IMR-90 (cell line): ENCODE measurements around the gene ALDH3A2. TPM values are rescaled to one million over a fixed set of nuclear protein-coding genes. Genes with fewer than 3 reads are reported as not detected.

Experiments
- ATAC-seq: fragments of 200-7000 bp; cut with Tn5 transposase; 2 replicates; pipeline ENCODE4 v1.9.1; 2020; ENCODE audit warnings: low read depth, mild to moderate bottlenecking, moderate library complexity
- BruUV-seq: library from RNA; stranded (reverse); fragments of 400-500 nt; replicated peaks from 2 replicates; lab custom pipeline; 2021; lab: Mats Ljungman, UMichigan
- CTCF ChIA-PET: fragments of 300-600 bp; formaldehyde crosslinking; extraction: SDS; loops from one replicate; lab custom pipeline; 2021; ENCODE audit warnings: antibody characterized with exemption; lab: Yijun Ruan, JAX
- POLR2A ChIA-PET: fragments of 300-600 bp; sonication (Branson Sonifier 250); formaldehyde crosslinking; loops from one replicate; lab custom pipeline; 2022; ENCODE audit warnings: antibody characterized with exemption; ENCODE audit not compliant: unreplicated experiment; lab: Charles Lee
- DNase-seq: peaks from one replicate; pipeline ENCODE4 v3.0.0; 2013
- H2AFZ ChIP-seq: replicated peaks from 2 replicates; pipeline ENCODE3; 2013; ENCODE audit warnings: low read length, mild to moderate bottlenecking; ENCODE audit not compliant: poor library complexity
- H2AK5ac ChIP-seq: 2 replicates; pipeline ENCODE4 v1.6.1; 2013; ENCODE audit warnings: low read depth, low read length, inconsistent platforms
- H2AK9ac ChIP-seq: replicated peaks from 2 replicates; pipeline ENCODE3; 2013; ENCODE audit warnings: mild to moderate bottlenecking, low read depth, low read length, moderate library complexity; ENCODE audit not compliant: poor library complexity
- H2BK120ac ChIP-seq: 2 replicates; pipeline ENCODE4 v1.6.1; 2013; ENCODE audit warnings: low read depth, low read length, inconsistent platforms
- H2BK15ac ChIP-seq: 3 replicates; pipeline ENCODE4 v1.6.1; 2013; ENCODE audit warnings: low read depth, low read length, inconsistent platforms
- H2BK20ac ChIP-seq: 2 replicates; pipeline ENCODE4 v1.6.1; 2013; ENCODE audit warnings: low read depth, mild to moderate bottlenecking, inconsistent platforms, low read length, moderate library complexity
- H2BK5ac ChIP-seq: 2 replicates; pipeline ENCODE4 v1.6.1; 2013; ENCODE audit warnings: mild to moderate bottlenecking, low read depth, low read length, inconsistent platforms; ENCODE audit not compliant: poor library complexity, severe bottlenecking
- H3K14ac ChIP-seq: replicated peaks from 2 replicates; pipeline ENCODE4 v1.6.1; 2013; ENCODE audit warnings: low read depth, low read length, inconsistent platforms
- H3K18ac ChIP-seq: 2 replicates; pipeline ENCODE4 v1.6.1; 2013; ENCODE audit warnings: low read depth, low read length, control low read depth
- H3K23ac ChIP-seq: 2 replicates; pipeline ENCODE4 v1.6.1; 2013; ENCODE audit warnings: low read depth, low read length, inconsistent platforms
- H3K27ac ChIP-seq: 2 replicates; pipeline ENCODE4 v1.5.1; 2013; ENCODE audit warnings: mild to moderate bottlenecking, control low read depth, low read length; ENCODE audit not compliant: insufficient read depth
- H3K27me3 ChIP-seq: 2 replicates; pipeline ENCODE4 v1.6.1; 2013; ENCODE audit warnings: low read length; ENCODE audit not compliant: control insufficient read depth, insufficient read depth
- H3K36me3 ChIP-seq: 2 replicates; pipeline ENCODE4 v1.6.1; 2013; ENCODE audit warnings: low read length, mixed read lengths; ENCODE audit not compliant: control insufficient read depth, insufficient read depth
- H3K4ac ChIP-seq: 2 replicates; pipeline ENCODE4 v1.6.1; 2013; ENCODE audit warnings: low read depth, low read length, inconsistent platforms
- H3K4me1 ChIP-seq: 2 replicates; pipeline ENCODE4 v1.6.1; 2013; ENCODE audit warnings: low read length, mixed read lengths; ENCODE audit not compliant: control insufficient read depth, insufficient read depth
- H3K4me2 ChIP-seq: 2 replicates; pipeline ENCODE4 v1.6.1; 2013; ENCODE audit warnings: low read depth, mild to moderate bottlenecking, control low read depth, low read length, moderate library complexity
- H3K4me3 ChIP-seq: 2 replicates; pipeline ENCODE4 v1.5.1; 2013; ENCODE audit warnings: low read depth, mild to moderate bottlenecking, control low read depth, low read length, moderate library complexity; ENCODE audit not compliant: insufficient read depth
- H3K56ac ChIP-seq: 2 replicates; pipeline ENCODE4 v1.6.1; 2013; ENCODE audit warnings: low read length, inconsistent platforms; ENCODE audit not compliant: insufficient read depth; ENCODE audit errors: extremely low read depth
- H3K79me1 ChIP-seq, 2 experiments: 2 replicates each; pipeline ENCODE4 v1.6.1; 2013; ENCODE audit warnings: low read length in 2 of 2, inconsistent platforms in 1 of 2, low read depth in 1 of 2
- H3K9ac ChIP-seq: 2 replicates; pipeline ENCODE4 v1.6.1; 2013; ENCODE audit warnings: low read depth, low read length, control low read depth
- H3K9me1 ChIP-seq: 2 replicates; pipeline ENCODE4 v1.6.1; 2013; ENCODE audit warnings: low read length, inconsistent platforms; ENCODE audit not compliant: insufficient read depth
- H3K9me3 ChIP-seq: 2 replicates; pipeline ENCODE4 v1.6.1; 2013; ENCODE audit warnings: low read length; ENCODE audit not compliant: control insufficient read depth, insufficient read depth
- H4K20me1 ChIP-seq: 2 replicates; pipeline ENCODE4 v1.6.1; 2013; ENCODE audit warnings: low read length, inconsistent platforms; ENCODE audit not compliant: insufficient read depth
- H4K5ac ChIP-seq: 2 replicates; pipeline ENCODE4 v1.6.1; 2013; ENCODE audit warnings: mild to moderate bottlenecking, low read depth, low read length, control low read depth
- H4K8ac ChIP-seq, 2 experiments: 2 replicates each; pipeline ENCODE4 v1.6.1; 2013; ENCODE audit warnings: low read depth in 2 of 2, low read length in 2 of 2, control low read depth in 1 of 2, inconsistent platforms in 1 of 2
- H4K91ac ChIP-seq: 2 replicates; pipeline ENCODE4 v1.6.1; 2013; ENCODE audit warnings: low read depth, low read length, inconsistent platforms; ENCODE audit not compliant: insufficient read depth
- MAFK ChIP-seq: IDR thresholded peaks from 2 replicates; pipeline ENCODE4 v1.6.1; 2012; ENCODE audit warnings: low read depth, low read length, improper control_type of control experiment
- RFX5 ChIP-seq: IDR thresholded peaks from 2 replicates; pipeline ENCODE4 v1.8.0; 2012; ENCODE audit warnings: low read depth, mild to moderate bottlenecking, low read length, moderate library complexity
- WGBS, 2 experiments: methylation state at CpG; one replicate each; pipeline versions ENCODE4 v1.1.5 to v1.1.7; 2013; ENCODE audit warnings: missing lambda C conversion rate in 2 of 2; ENCODE audit not compliant: insufficient read length in 1 of 2; ENCODE audit errors: extremely low coverage in 2 of 2; 5-methylcytosine and 5-hydroxymethylcytosine counted together
- dilution Hi-C: fragments of 300-500 bp; cut with HindIII; formaldehyde crosslinking; loops from one replicate; pipeline ENCODE4 v1.14.3; 2018; ENCODE audit warnings: low sequenced_read_pairs; ENCODE audit not compliant: unreplicated experiment
- in situ Hi-C: fragments of 300-500 bp; cut with MboI; formaldehyde crosslinking; loops from 3 replicates; pipeline ENCODE4 v1.14.3; 2019; ENCODE audit warnings: low sequenced_read_pairs, inconsistent platforms, mixed read lengths
- intact Hi-C: fragments of 100-400 bp; cut with micrococcal nuclease; formaldehyde crosslinking; loops from 2 replicates; pipeline ENCODE4 v1.10.0; 2022
- polyA plus RNA-seq, 3 experiments: library from polyadenylated mRNA; depleted of rRNA; stranded (reverse); fragments of >200 nt; gene quantifications; 2 replicates each; pipeline ENCODE4 v1.2.3, GENCODE V29; 2012; ENCODE audit warnings: low replicate concordance in 1 of 3
- total RNA-seq: library from RNA; depleted of rRNA; stranded (reverse); fragments of >200 nt; gene quantifications from 2 replicates; pipeline ENCODE4 v1.2.3, GENCODE V29; 2012

Gene ALDH3A2
- total and polyA plus RNA-seq, 2 of the 4 experiments (the other 2 are of a cell fraction): 4.0 to 7.9 TPM

DNA sequence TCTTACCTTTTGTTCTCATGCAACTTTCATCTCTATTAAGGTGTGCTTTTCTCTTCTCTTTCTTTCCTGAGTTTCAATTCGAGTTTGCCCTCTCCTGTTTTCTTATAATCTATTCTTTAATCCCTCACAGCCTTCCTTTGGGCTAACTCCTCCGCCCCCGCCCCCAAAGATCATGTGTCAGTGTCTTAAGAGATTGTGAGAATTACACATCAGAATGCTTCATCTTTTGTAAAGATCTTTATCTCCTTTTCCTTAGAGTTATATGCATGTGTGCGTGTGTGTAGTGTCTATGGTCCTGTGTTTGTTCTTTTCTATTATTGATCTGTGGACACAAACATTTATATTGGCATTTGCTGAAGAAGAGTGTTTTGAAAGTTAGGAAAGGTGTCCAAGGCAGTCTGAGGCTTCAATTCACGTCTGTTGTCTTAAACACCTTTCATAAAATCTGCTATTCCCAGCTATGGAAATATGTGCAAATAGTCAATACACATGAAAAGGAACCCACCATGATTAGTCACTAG, 6.1 kb upstream of the ALDH3A2 start:
- Histone ChIP-seq H3K9ac (no peak overlapping the region), H3K4me1 (peaks cover 6% of the 10 kb centered on the region), H3K4me3 (no peak overlapping the region), H3K4ac (no peak overlapping the region), H2AK5ac (no peak overlapping the region), H3K9me1 (no peaks in the 10 kb centered on the region), H2BK120ac (no peak overlapping the region), H3K9me3 (no peaks in the 10 kb centered on the region), H2BK5ac (no peak overlapping the region), H4K5ac (no peak overlapping the region), H2AFZ (no peak overlapping the region), H4K8ac (no peak overlapping the region), H3K18ac (no peak overlapping the region), H3K23ac (no peak overlapping the region), H3K4me2 (no peak overlapping the region), H2AK9ac (no peak overlapping the region), H3K14ac (no peak overlapping the region), H3K27ac (no peak overlapping the region), H2BK20ac (no peak overlapping the region), H3K79me1 (no peaks in the 10 kb centered on the region), H4K20me1 (no peaks in the 10 kb centered on the region), H2BK15ac (no peak overlapping the region), H3K36me3 (no peaks in the 10 kb centered on the region), H3K56ac (no peak overlapping the region), H4K91ac (no peak overlapping the region), H3K27me3 (peaks cover 32% of the 10 kb centered on the region)
- no peak for ATAC-seq
- dilution Hi-C loops (no loop called here), in situ Hi-C loops (no loop called here), intact Hi-C loops (no loop called here)
- ChIA-PET POLR2A (no interaction called here), CTCF (interaction anchor here (0.6 kb wide), 1 partner anchor 182 kb away, joined by 5 read pairs; no protein-coding TSS in a partner anchor)
- TF ChIP-seq MAFK: no peak
- TF ChIP-seq RFX5: no peak
- WGBS, 2 experiments: no CpG with 5 or more reads among the region's 5 CpGs
- BruUV-seq: no TSS peak
- no peak for DNase-seq
